GM12875 (cell line): ENCODE measurements around the gene ADGRV1.

Experiments used
- H3K4me3 ChIP-seq: one replicate; pipeline ENCODE4 v1.5.1; 2011; ENCODE audit warnings: low read depth, low read length, control low read depth
- TF ChIP-seq, protein P1 (sequence below): IDR thresholded peaks from 2 replicates; pipeline ENCODE4 v1.5.1; 2011; ENCODE audit warnings: low read depth, mild to moderate bottlenecking, control low read depth, inconsistent platforms, low read length, moderate library complexity, borderline replicate concordance; ENCODE audit not compliant: insufficient read depth

Gene ADGRV1

DNA sequence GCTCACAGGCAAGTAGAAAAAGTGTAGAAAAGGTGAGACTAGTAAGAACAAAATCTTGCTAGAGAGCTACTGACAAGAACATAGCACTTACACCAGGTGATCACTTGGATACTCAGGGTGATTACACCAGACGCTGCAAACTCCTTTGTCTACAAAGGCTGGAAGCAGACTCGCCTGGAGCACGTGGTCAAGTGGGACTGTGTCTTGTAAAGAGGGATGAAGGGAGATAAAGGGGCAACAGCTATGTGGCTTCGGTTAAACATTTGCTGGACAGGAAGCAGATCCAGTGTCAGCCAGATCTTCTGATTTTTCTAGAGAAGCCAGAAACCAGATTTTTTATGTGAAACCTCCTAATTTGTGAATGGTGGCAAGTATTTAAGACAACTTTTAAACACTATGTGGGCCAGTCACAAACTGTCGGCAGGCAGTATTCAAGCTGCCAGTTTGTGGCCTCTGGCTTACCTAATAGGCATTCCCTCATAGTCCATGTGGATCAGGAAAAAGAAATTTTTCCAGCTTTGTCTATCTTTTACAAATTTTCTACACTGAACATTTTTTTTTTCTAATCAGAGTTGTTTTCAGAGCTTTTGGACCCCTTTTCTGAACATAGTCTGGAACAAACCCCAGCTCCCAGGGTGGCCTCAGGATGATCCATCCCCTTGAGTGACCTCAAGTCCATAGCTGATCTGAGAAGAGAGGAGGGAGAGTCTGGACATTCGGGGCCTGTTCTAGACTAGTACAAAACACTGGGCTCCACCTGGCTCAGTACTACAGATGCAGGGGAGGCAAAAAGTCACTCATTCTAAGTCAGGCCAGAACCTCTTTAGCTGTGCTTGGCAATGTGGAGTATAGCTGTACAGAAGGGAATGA is 561.6 kb downstream of the ADGRV1 start:
- TF ChIP-seq, protein P1, sequence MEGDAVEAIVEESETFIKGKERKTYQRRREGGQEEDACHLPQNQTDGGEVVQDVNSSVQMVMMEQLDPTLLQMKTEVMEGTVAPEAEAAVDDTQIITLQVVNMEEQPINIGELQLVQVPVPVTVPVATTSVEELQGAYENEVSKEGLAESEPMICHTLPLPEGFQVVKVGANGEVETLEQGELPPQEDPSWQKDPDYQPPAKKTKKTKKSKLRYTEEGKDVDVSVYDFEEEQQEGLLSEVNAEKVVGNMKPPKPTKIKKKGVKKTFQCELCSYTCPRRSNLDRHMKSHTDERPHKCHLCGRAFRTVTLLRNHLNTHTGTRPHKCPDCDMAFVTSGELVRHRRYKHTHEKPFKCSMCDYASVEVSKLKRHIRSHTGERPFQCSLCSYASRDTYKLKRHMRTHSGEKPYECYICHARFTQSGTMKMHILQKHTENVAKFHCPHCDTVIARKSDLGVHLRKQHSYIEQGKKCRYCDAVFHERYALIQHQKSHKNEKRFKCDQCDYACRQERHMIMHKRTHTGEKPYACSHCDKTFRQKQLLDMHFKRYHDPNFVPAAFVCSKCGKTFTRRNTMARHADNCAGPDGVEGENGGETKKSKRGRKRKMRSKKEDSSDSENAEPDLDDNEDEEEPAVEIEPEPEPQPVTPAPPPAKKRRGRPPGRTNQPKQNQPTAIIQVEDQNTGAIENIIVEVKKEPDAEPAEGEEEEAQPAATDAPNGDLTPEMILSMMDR, result no peak
- no peak overlapping the region for H3K4me3 ChIP-seq

- TF ChIP-seq, protein P1, result no peak
- no peak overlapping the region for H3K4me3 ChIP-seq
Observed at GRCh38 chr5:91121347-91121993, 562.9 kb downstream of the ADGRV1 start.

GRCh38 chr5:91122651-91123050 is 564.1 kb downstream of the ADGRV1 start:
- no peak overlapping the region for H3K4me3 ChIP-seq
- TF ChIP-seq, protein P1, result no peak

GRCh38 chr5:91123291-91123690 is 564.7 kb downstream of the ADGRV1 start:
- TF ChIP-seq, protein P1, result no peak
- H3K4me3 ChIP-seq, result no peak overlapping the region

DNA sequence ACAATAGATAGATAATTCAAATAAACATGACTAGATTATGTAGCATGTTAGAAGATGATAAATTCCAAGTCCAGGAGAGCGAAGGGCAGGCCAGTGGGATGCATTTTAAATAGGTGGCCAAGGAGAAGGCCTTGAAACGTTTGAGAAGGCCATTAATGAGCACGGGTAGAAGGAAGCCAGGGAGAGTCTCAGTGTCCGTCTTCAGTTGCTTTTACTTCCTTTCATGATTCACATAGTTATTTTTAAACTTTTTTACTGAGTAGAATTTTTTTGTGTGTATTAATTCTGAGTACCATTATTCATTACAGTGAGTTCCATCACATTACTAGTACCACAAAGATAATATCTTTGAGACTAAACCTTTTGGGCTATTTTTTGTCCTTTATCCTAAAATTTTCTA is 565.3 kb downstream of the ADGRV1 start:
- TF ChIP-seq, protein P1, result no peak
- H3K4me3 ChIP-seq, result no peak overlapping the region

DNA sequence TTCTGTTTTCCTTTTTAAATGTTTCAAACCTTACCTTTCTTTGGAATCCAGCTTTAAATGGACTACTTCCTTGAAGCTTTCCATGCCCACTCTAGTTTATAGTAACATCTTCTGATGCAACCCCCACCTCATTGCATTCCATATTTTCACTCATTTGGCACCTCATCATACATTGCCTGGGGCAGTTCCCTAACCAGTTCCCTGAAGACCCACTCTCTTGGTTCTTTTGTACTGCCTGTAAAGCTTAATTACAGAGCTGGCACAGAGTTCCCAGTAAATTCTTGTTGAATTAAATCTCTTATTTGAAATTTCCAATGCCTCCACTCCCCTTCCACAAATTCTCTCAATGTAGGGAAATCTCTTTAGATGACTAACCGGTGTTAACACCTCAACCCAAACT is 567.3 kb downstream of the ADGRV1 start:
- no peak overlapping the region for H3K4me3 ChIP-seq
- TF ChIP-seq, protein P1, result no peak

DNA sequence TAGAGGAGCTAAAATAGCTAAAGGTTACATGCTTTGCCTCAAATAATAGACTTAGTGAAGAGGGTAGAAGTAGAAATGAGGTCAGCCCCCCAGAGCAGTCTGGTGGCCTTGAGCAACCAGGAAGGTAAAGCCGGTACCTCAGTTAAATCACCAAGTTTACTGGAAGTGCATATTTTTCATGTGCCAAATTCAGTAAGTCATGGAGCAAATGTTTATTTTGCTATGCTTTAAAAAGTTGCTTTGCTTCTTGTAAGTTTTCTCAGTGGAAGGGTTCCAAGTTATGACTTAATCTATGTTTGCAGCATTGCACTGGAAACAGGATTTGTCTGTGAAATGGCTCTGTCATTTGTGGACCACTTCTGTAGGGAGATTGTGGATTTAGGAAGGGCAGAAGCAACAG is 567.9 kb downstream of the ADGRV1 start:
- TF ChIP-seq, protein P1, result no peak
- H3K4me3 ChIP-seq, result no peak overlapping the region
